ENCODE measurements around the gene GPR139. TPM values are rescaled to one million over a fixed set of nuclear protein-coding genes. Genes with fewer than 3 reads are reported as not detected.

GPR139 gene
- polyA plus RNA-seq, 1 of the 3 experiments (the other 2 are of a cell fraction) = not detected

GRCh38 chr16:20084624-20085226, 11.0 kb upstream of the GPR139 start:
- Histone ChIP-seq H3K79me2 (ENCODE audit: insufficient read depth) (no peaks in the 10 kb centered on the region), H3K9me2 (no peaks in the 10 kb centered on the region), H3K9ac (no peak overlapping the region), H2AFZ (ENCODE audit: low read depth) (no peak overlapping the region), H4K20me1 (ENCODE audit: insufficient read depth) (no peaks in the 10 kb centered on the region), H3K27ac (ENCODE audit: low read depth in 2 of 2, low read length in 1 of 2) (no peak overlapping the region), H3K4me1 (ENCODE audit: control insufficient read depth in 1 of 2, insufficient read depth in 2 of 2, low read depth in 1 of 2, low read length in 1 of 2) (no peaks in the 10 kb centered on the region; a peak in 1 of 4 replicates), H3K36me3 (replicated peaks in 1 of 2; ENCODE audit: control insufficient read depth in 1 of 2, insufficient read depth in 2 of 2, low read length in 1 of 2) (no peaks in the 10 kb centered on the region), H3K9me3 (no peaks in the 10 kb centered on the region), H3K4me2 (no peak overlapping the region), H3K27me3 (ENCODE audit: insufficient read depth) (no peaks in the 10 kb centered on the region), H3F3A (replicated peaks; ENCODE audit: insufficient read depth) (no peaks in the 10 kb centered on the region), H3K4me3 (ENCODE audit: low read depth in 2 of 2, low read length in 1 of 2) (no peak overlapping the region)
- WGBS (ENCODE audit: low lambda C conversion rate) = 13% methylated on average over 6 of the region's 6 CpGs
- ChIA-PET POLR2A (no interaction called here), CTCF (no interaction called here)
- DNase-seq = no peak
- TF ChIP-seq TAF1 (IDR thresholded peaks at IDR 0.05; ENCODE audit: borderline replicate concordance, low read depth, low read length) (no peak), GABPA (IDR thresholded peaks at IDR 0.05; ENCODE audit: low read depth) (no peak), EP300 (IDR thresholded peaks at IDR 0.05; ENCODE audit: borderline replicate concordance in 1 of 2, low read depth in 1 of 2, low read length in 1 of 2) (no peak), MEF2A (IDR thresholded peaks at IDR 0.05; ENCODE audit: borderline replicate concordance, low read depth) (no peak), MAX (IDR thresholded peaks at IDR 0.05; ENCODE audit: low read depth) (no peak), CHD2 (IDR thresholded peaks at IDR 0.05; ENCODE audit: low read length, partially characterized antibody) (no peak), FOXM1 (IDR thresholded peaks at IDR 0.05; ENCODE audit: low read depth) (no peak), SMC3 (IDR thresholded peaks at IDR 0.05; ENCODE audit: low read depth, low read length) (no peak), POLR2AphosphoS5 (IDR thresholded peaks at IDR 0.05; ENCODE audit: low read depth, low read length) (no peak)

GRCh38 chr16:20079106-20079505, 5.4 kb upstream of the GPR139 start:
- ChIA-PET POLR2A (no interaction called here), CTCF (no interaction called here)
- no peak overlapping the region for H3K9ac ChIP-seq
- no peak for DNase-seq
- no peaks in the 10 kb centered on the region for H3F3A ChIP-seq (replicated peaks; ENCODE audit: insufficient read depth)
- H3K27me3 ChIP-seq (ENCODE audit: insufficient read depth) = no peaks in the 10 kb centered on the region
- no peaks in the 10 kb centered on the region for H3K9me3 ChIP-seq
- no peaks in the 10 kb centered on the region for H3K79me2 ChIP-seq (ENCODE audit: insufficient read depth)
- H3K4me2 ChIP-seq = no peak overlapping the region
- no peak overlapping the region for H3K4me3 ChIP-seq (ENCODE audit: low read depth in 2 of 2, low read length in 1 of 2)
- H3K4me1 ChIP-seq (ENCODE audit: control insufficient read depth in 1 of 2, insufficient read depth in 2 of 2, low read depth in 1 of 2, low read length in 1 of 2) = no peaks in the 10 kb centered on the region; a peak in 1 of 4 replicates
- no peaks in the 10 kb centered on the region for H3K36me3 ChIP-seq (replicated peaks in 1 of 2; ENCODE audit: control insufficient read depth in 1 of 2, insufficient read depth in 2 of 2, low read length in 1 of 2)
- H4K20me1 ChIP-seq (ENCODE audit: insufficient read depth) = no peaks in the 10 kb centered on the region
- H3K27ac ChIP-seq (ENCODE audit: low read depth in 2 of 2, low read length in 1 of 2) = no peak overlapping the region
- H3K9me2 ChIP-seq = no peaks in the 10 kb centered on the region
- H2AFZ ChIP-seq (ENCODE audit: low read depth) = no peak overlapping the region
- TF ChIP-seq MAX (IDR thresholded peaks at IDR 0.05; ENCODE audit: low read depth) (no peak), FOSL2 (IDR thresholded peaks at IDR 0.05; ENCODE audit: borderline replicate concordance, low read depth) (no peak), NRF1 (IDR thresholded peaks at IDR 0.05; ENCODE audit: low read depth, low read length) (no peak), FOXJ3 (CRISPR knock-in tag; IDR thresholded peaks at IDR 0.05) (no peak)
- WGBS (ENCODE audit: low lambda C conversion rate) = 34% methylated on average over 4 of the region's 4 CpGs

- H3F3A ChIP-seq (replicated peaks; ENCODE audit: insufficient read depth) = no peaks in the 10 kb centered on the region
- no peak overlapping the region for H3K4me2 ChIP-seq
- H3K4me1 ChIP-seq (ENCODE audit: control insufficient read depth in 1 of 2, insufficient read depth in 2 of 2, low read depth in 1 of 2, low read length in 1 of 2) = no peaks in the 10 kb centered on the region; a peak in 1 of 4 replicates
- H3K27me3 ChIP-seq (ENCODE audit: insufficient read depth) = no peaks in the 10 kb centered on the region; the same call in 1 of the 2 replicates
- WGBS (ENCODE audit: low lambda C conversion rate) = 16% methylated on average over 4 of the region's 4 CpGs
- H3K27ac ChIP-seq (ENCODE audit: low read depth in 2 of 2, low read length in 1 of 2) = no peak overlapping the region
- no peaks in the 10 kb centered on the region for H3K9me2 ChIP-seq
- no peaks in the 10 kb centered on the region for H3K36me3 ChIP-seq (replicated peaks in 1 of 2; ENCODE audit: control insufficient read depth in 1 of 2, insufficient read depth in 2 of 2, low read length in 1 of 2)
- no peaks in the 10 kb centered on the region for H3K79me2 ChIP-seq (ENCODE audit: insufficient read depth)
- POLR2A ChIA-PET = no interaction called here
- DNase-seq = no peak
- no peaks in the 10 kb centered on the region for H3K9me3 ChIP-seq
- CTCF ChIA-PET = interaction anchor here (1.2 to 3.1 kb wide), 4 partner anchors 12 to 177 kb away, joined by 3 to 21 read pairs (median 4); no protein-coding TSS in a partner anchor
- no peak overlapping the region for H3K9ac ChIP-seq
- H4K20me1 ChIP-seq (ENCODE audit: insufficient read depth) = no peaks in the 10 kb centered on the region
- no peak overlapping the region for H2AFZ ChIP-seq (ENCODE audit: low read depth)
- H3K4me3 ChIP-seq (ENCODE audit: low read depth in 2 of 2, low read length in 1 of 2) = no peak overlapping the region
- TF ChIP-seq GABPA (IDR thresholded peaks at IDR 0.05; ENCODE audit: low read depth) (no peak), FOSL2 (IDR thresholded peaks at IDR 0.05; ENCODE audit: borderline replicate concordance, low read depth) (no peak), NFIC (IDR thresholded peaks at IDR 0.05; ENCODE audit: borderline replicate concordance) (no peak), TCF12 (IDR thresholded peaks at IDR 0.05) (no peak), FOXJ3 (CRISPR knock-in tag; IDR thresholded peaks at IDR 0.05) (no peak), ZBTB33 (IDR thresholded peaks at IDR 0.05; ENCODE audit: borderline replicate concordance, low read depth) (no peak), YY1 (IDR thresholded peaks at IDR 0.05; ENCODE audit: low read depth) (no peak), NRF1 (IDR thresholded peaks at IDR 0.05; ENCODE audit: low read depth, low read length) (no peak), TAF1 (IDR thresholded peaks at IDR 0.05; ENCODE audit: borderline replicate concordance, low read depth, low read length) (no peak), FOXM1 (IDR thresholded peaks at IDR 0.05; ENCODE audit: low read depth) (no peak), USF1 (IDR thresholded peaks at IDR 0.05; ENCODE audit: borderline replicate concordance, low read depth) (no peak), RFX5 (IDR thresholded peaks at IDR 0.05; ENCODE audit: low read length) (no peak), ELF1 (IDR thresholded peaks at IDR 0.05) (no peak), TEAD4 (IDR thresholded peaks at IDR 0.05; ENCODE audit: borderline replicate concordance, insufficient read depth) (no peak), MEF2A (IDR thresholded peaks at IDR 0.05; ENCODE audit: borderline replicate concordance, low read depth) (no peak)
These were observed 1.6 kb upstream of the GPR139 start for GRCh38 chr16:20075243-20075642.
